Activated CD4-positive, alpha-beta T cell treated with anti-CD3 and anti-CD28 coated beads, Interleukin-2, amount 10 ng/mL, durations not matched to agents 7 days and 5 days (primary cell): Measurements from ENCODE around the gene SVOPL. TPM values are rescaled to one million over a fixed set of nuclear protein-coding genes. Genes with fewer than 3 reads are reported as not detected.

Source experiments
- CTCF ChIA-PET: fragments of 350-600 bp; sonication (Branson Sonifier 250); formaldehyde crosslinking; loops from one replicate; lab custom pipeline; 2021; ENCODE audit warnings: antibody characterized with exemption; lab: Charles Lee
- POLR2A ChIA-PET: fragments of 350-600 bp; sonication (Branson Sonifier 250); formaldehyde crosslinking; loops from one replicate; lab custom pipeline; 2021; ENCODE audit warnings: antibody characterized with exemption; lab: Charles Lee
- DNase-seq: peaks from one replicate; pipeline ENCODE4 v3.0.0-alpha.2; 2020
- H3K27ac Mint-ChIP-seq: one replicate; pipeline ENCODE4 v1.8.0; 2021; ENCODE audit warnings: mild to moderate bottlenecking, moderate library complexity, mixed read lengths
- H3K27me3 Mint-ChIP-seq: one replicate; pipeline ENCODE4 v1.8.0; 2021; ENCODE audit warnings: mixed read lengths
- H3K36me3 Mint-ChIP-seq: one replicate; pipeline ENCODE4 v1.8.0; 2021; ENCODE audit warnings: low read depth, mixed read lengths
- H3K4me1 Mint-ChIP-seq: one replicate; pipeline ENCODE4 v1.8.0; 2021; ENCODE audit warnings: mixed read lengths
- H3K4me3 Mint-ChIP-seq: one replicate; pipeline ENCODE4 v1.8.0; 2021; ENCODE audit warnings: mild to moderate bottlenecking, moderate library complexity, mixed read lengths
- H3K9me3 Mint-ChIP-seq: one replicate; pipeline ENCODE4 v1.8.0; 2021; ENCODE audit warnings: mixed read lengths
- total RNA-seq, 2 experiments: library from RNA; stranded (reverse); gene quantifications; one replicate each; pipeline ENCODE4 v1.2.3, GENCODE V29; 2021

SVOPL gene
- total RNA-seq, 2 experiments from 2014 or later: 1.3 to 2.3 TPM

- Mint-ChIP-seq H3K27ac (no peak overlapping the region), H3K4me3 (no peak overlapping the region), H3K9me3 (peaks cover 36% of the 10 kb centered on the region), H3K36me3 (peaks cover 95% of the 10 kb centered on the region), H3K4me1 (no peaks in the 10 kb centered on the region), H3K27me3 (no peaks in the 10 kb centered on the region)
- POLR2A ChIA-PET: no interaction called here
- DNase-seq: no peak
- CTCF ChIA-PET: interaction anchor here (1.2 kb wide), 1 partner anchor 32 kb away, joined by 4 read pairs; no protein-coding TSS in a partner anchor
Observed at GRCh38 chr7:138556771-138557484, 144.2 kb downstream of the SVOPL start.

GRCh38 chr7:138555684-138556083, 145.5 kb downstream of the SVOPL start:
- Mint-ChIP-seq H3K4me3 (no peak overlapping the region), H3K27ac (no peak overlapping the region), H3K27me3 (no peaks in the 10 kb centered on the region), H3K36me3 (peaks cover 94% of the 10 kb centered on the region), H3K9me3 (peaks cover 39% of the 10 kb centered on the region), H3K4me1 (no peaks in the 10 kb centered on the region)
- ChIA-PET CTCF (interaction anchor here (1.2 kb wide), 1 partner anchor 34 kb away, joined by 4 read pairs; no protein-coding TSS in a partner anchor), POLR2A (no interaction called here)
- DNase-seq: no peak

- DNase-seq: no peak
- Mint-ChIP-seq H3K27me3 (no peaks in the 10 kb centered on the region), H3K27ac (no peak overlapping the region), H3K9me3 (peaks cover 39% of the 10 kb centered on the region), H3K4me1 (no peaks in the 10 kb centered on the region), H3K36me3 (peaks cover 93% of the 10 kb centered on the region), H3K4me3 (no peak overlapping the region)
- ChIA-PET POLR2A (no interaction called here), CTCF (no interaction called here)
Observed at GRCh38 chr7:138554674-138555073, 146.5 kb downstream of the SVOPL start.

- ChIA-PET POLR2A (no interaction called here), CTCF (no interaction called here)
- Mint-ChIP-seq H3K4me1 (no peaks in the 10 kb centered on the region), H3K27me3 (no peaks in the 10 kb centered on the region), H3K27ac (no peak overlapping the region), H3K4me3 (no peak overlapping the region), H3K9me3 (peaks cover 38% of the 10 kb centered on the region), H3K36me3 (peaks cover 92% of the 10 kb centered on the region)
- DNase-seq: no peak
Observed at GRCh38 chr7:138553805-138554204, 147.4 kb downstream of the SVOPL start.

GRCh38 chr7:138551102-138551501, 150.1 kb downstream of the SVOPL start:
- no peaks in the 10 kb centered on the region for H3K4me1 Mint-ChIP-seq
- H3K4me3 Mint-ChIP-seq: no peak overlapping the region
- H3K36me3 Mint-ChIP-seq: peaks cover 81% of the 10 kb centered on the region
- POLR2A ChIA-PET: no interaction called here
- CTCF ChIA-PET: no interaction called here
- peaks cover 22% of the 10 kb centered on the region for H3K9me3 Mint-ChIP-seq
- DNase-seq: no peak
- no peaks in the 10 kb centered on the region for H3K27me3 Mint-ChIP-seq
- no peak overlapping the region for H3K27ac Mint-ChIP-seq

- Mint-ChIP-seq H3K4me1 (no peaks in the 10 kb centered on the region), H3K27ac (no peak overlapping the region)
Observed at GRCh38 chr7:138550337-138550736, 150.8 kb downstream of the SVOPL start.

GRCh38 chr7:138549082-138549481, 152.1 kb downstream of the SVOPL start:
- H3K27me3 Mint-ChIP-seq: no peaks in the 10 kb centered on the region
- H3K9me3 Mint-ChIP-seq: peaks cover 23% of the 10 kb centered on the region
- ChIA-PET POLR2A (no interaction called here), CTCF (no interaction called here)
- H3K27ac Mint-ChIP-seq: no peak overlapping the region
- no peak for DNase-seq
- H3K4me3 Mint-ChIP-seq: no peak overlapping the region
- H3K4me1 Mint-ChIP-seq: no peaks in the 10 kb centered on the region
- peaks cover 81% of the 10 kb centered on the region for H3K36me3 Mint-ChIP-seq

More at GRCh38 chr7:138550337-138550736, 150.8 kb downstream of the SVOPL start:
- POLR2A ChIA-PET: no interaction called here
- no peak overlapping the region for H3K4me3 Mint-ChIP-seq
- CTCF ChIA-PET: no interaction called here
- H3K27me3 Mint-ChIP-seq: no peaks in the 10 kb centered on the region
- peaks cover 22% of the 10 kb centered on the region for H3K9me3 Mint-ChIP-seq
- H3K36me3 Mint-ChIP-seq: peaks cover 81% of the 10 kb centered on the region
- no peak for DNase-seq

GRCh38 chr7:138546829-138547228, 154.3 kb downstream of the SVOPL start:
- Mint-ChIP-seq H3K27ac (no peak overlapping the region), H3K9me3 (peaks cover 27% of the 10 kb centered on the region), H3K27me3 (no peaks in the 10 kb centered on the region), H3K4me3 (no peak overlapping the region), H3K36me3 (peaks cover 70% of the 10 kb centered on the region), H3K4me1 (peaks cover 5% of the 10 kb centered on the region)
- POLR2A ChIA-PET: no interaction called here
- DNase-seq: no peak
- CTCF ChIA-PET: no interaction called here

- peaks cover 69% of the 10 kb centered on the region for H3K36me3 Mint-ChIP-seq
- H3K4me3 Mint-ChIP-seq: no peak overlapping the region
- H3K27me3 Mint-ChIP-seq: no peaks in the 10 kb centered on the region
- ChIA-PET POLR2A (no interaction called here), CTCF (no interaction called here)
- peaks cover 26% of the 10 kb centered on the region for H3K9me3 Mint-ChIP-seq
- H3K4me1 Mint-ChIP-seq: peaks cover 10% of the 10 kb centered on the region
- H3K27ac Mint-ChIP-seq: no peak overlapping the region
- no peak for DNase-seq
Observed at GRCh38 chr7:138546064-138546619, 155.0 kb downstream of the SVOPL start.

GRCh38 chr7:138545123-138545522, 156.0 kb downstream of the SVOPL start:
- peaks cover 25% of the 10 kb centered on the region for H3K9me3 Mint-ChIP-seq
- CTCF ChIA-PET: no interaction called here

More at GRCh38 chr7:138545123-138545522, 156.0 kb downstream of the SVOPL start:
- Mint-ChIP-seq H3K27ac (no peak overlapping the region), H3K4me3 (no peak overlapping the region), H3K4me1 (peaks cover 10% of the 10 kb centered on the region), H3K27me3 (no peaks in the 10 kb centered on the region), H3K36me3 (peaks cover 67% of the 10 kb centered on the region)
- DNase-seq: no peak
- POLR2A ChIA-PET: no interaction called here

Other genes starting within 250 kb of the SVOPL start
- gene TRIM24, start 241.1 kb downstream of the SVOPL start, total RNA-seq: 10 to 100 TPM; 22.0 to 26.2 TPM
- gene TMEM213, start 96.6 kb upstream of the SVOPL start, total RNA-seq: not detected
- gene ATP6V0A4, start 96.8 kb upstream of the SVOPL start, total RNA-seq: not detected